BE2C (cell line): ENCODE results near the gene MAT2B.
A peak's percentile ranks its signal among the peaks of the same experiment; 100 is the strongest.

ENCODE experiments used
- DNase-seq: peaks from one replicate; pipeline ENCODE4 v3.0.0-alpha.2; 2020
- H3K27me3 ChIP-seq: fragments of 250-450 bp; sonication (Bioruptor Pico); 2 replicates; pipeline ENCODE4 v1.5.1; 2020; ENCODE audit warnings: mild to moderate bottlenecking
- H3K36me3 ChIP-seq: fragments of 250-450 bp; sonication (Bioruptor Pico); 2 replicates; pipeline ENCODE4 v1.5.1; 2020; ENCODE audit warnings: mild to moderate bottlenecking
- H3K4me1 ChIP-seq: fragments of 250-450 bp; sonication (Bioruptor Pico); 2 replicates; pipeline ENCODE4 v1.5.1; 2020
- H3K4me3 ChIP-seq: 2 replicates; pipeline ENCODE4 v1.5.1; 2011; ENCODE audit warnings: low read depth, low read length
- H3K9me3 ChIP-seq: fragments of 250-450 bp; sonication (Bioruptor Pico); 2 replicates; pipeline ENCODE4 v1.5.1; 2020
- CTCF ChIP-seq: IDR thresholded peaks from 2 replicates; pipeline ENCODE4 v1.5.1; 2012; ENCODE audit warnings: mild to moderate bottlenecking, low read depth, low read length

MAT2B gene

GRCh38 chr5:163552536-163552935 is 47.1 kb downstream of the MAT2B start:
- Histone ChIP-seq H3K27me3 (no peaks in the 10 kb centered on the region), H3K36me3 (no peaks in the 10 kb centered on the region)
- TF ChIP-seq CTCF = no peak

GRCh38 chr5:163561339-163561738 is 55.9 kb downstream of the MAT2B start:
- Histone ChIP-seq H3K4me1 (peaks cover 5% of the 10 kb centered on the region), H3K9me3 (no peaks in the 10 kb centered on the region; the same call in 1 of the 2 replicates), H3K4me3 (no peak overlapping the region), H3K36me3 (no peaks in the 10 kb centered on the region), H3K27me3 (no peaks in the 10 kb centered on the region)
- no peak for DNase-seq
- no peak for TF ChIP-seq CTCF

More at GRCh38 chr5:163552536-163552935, 47.1 kb downstream of the MAT2B start:
- H3K4me1 ChIP-seq = peaks cover 5% of the 10 kb centered on the region
- no peaks in the 10 kb centered on the region for H3K9me3 ChIP-seq
- DNase-seq = no peak
- H3K4me3 ChIP-seq = no peak overlapping the region

GRCh38 chr5:163562071-163562470 is 56.7 kb downstream of the MAT2B start:
- TF ChIP-seq CTCF = no peak
- Histone ChIP-seq H3K27me3 (no peaks in the 10 kb centered on the region), H3K9me3 (no peaks in the 10 kb centered on the region; the same call in 1 of the 2 replicates), H3K36me3 (no peaks in the 10 kb centered on the region), H3K4me3 (no peak overlapping the region), H3K4me1 (peaks cover 5% of the 10 kb centered on the region)
- DNase-seq = no peak

GRCh38 chr5:163563112-163563511 is 57.7 kb downstream of the MAT2B start:
- no peak for TF ChIP-seq CTCF
- DNase-seq = no peak
- Histone ChIP-seq H3K36me3 (no peaks in the 10 kb centered on the region), H3K27me3 (no peaks in the 10 kb centered on the region), H3K4me3 (no peak overlapping the region), H3K9me3 (no peaks in the 10 kb centered on the region; the same call in 1 of the 2 replicates), H3K4me1 (peaks cover 5% of the 10 kb centered on the region)

GRCh38 chr5:163563880-163564279 is 58.5 kb downstream of the MAT2B start:
- H3K9me3 ChIP-seq = no peaks in the 10 kb centered on the region; the same call in 1 of the 2 replicates
- DNase-seq = no peak
- no peaks in the 10 kb centered on the region for H3K36me3 ChIP-seq
- H3K4me1 ChIP-seq = peaks cover 5% of the 10 kb centered on the region
- H3K4me3 ChIP-seq = no peak overlapping the region
- H3K27me3 ChIP-seq = no peaks in the 10 kb centered on the region
- no peak for TF ChIP-seq CTCF

GRCh38 chr5:163564321-163564938 is 59.0 kb downstream of the MAT2B start:
- peak; percentile 89 for TF ChIP-seq CTCF
- H3K9me3 ChIP-seq = no peaks in the 10 kb centered on the region; the same call in 1 of the 2 replicates
- peak; percentile 48 for DNase-seq
- no peaks in the 10 kb centered on the region for H3K27me3 ChIP-seq
- no peaks in the 10 kb centered on the region for H3K36me3 ChIP-seq
- H3K4me3 ChIP-seq = no peak overlapping the region
- peaks cover 5% of the 10 kb centered on the region for H3K4me1 ChIP-seq
